Measurements from ENCODE around the gene ZCCHC3. TPM values are rescaled to one million over a fixed set of nuclear protein-coding genes. Genes with fewer than 3 reads are reported as not detected.

Gene ZCCHC3
- total RNA-seq, 6 experiments from 2014 or later: 10.9 to 11.7 (median 11.4) TPM

GRCh38 chr20:258963-259362 is 38.4 kb upstream of the ZCCHC3 start:
- H3K27ac Mint-ChIP-seq: no peak overlapping the region
- DNase-seq: no peak
- no peaks in the 10 kb centered on the region for H3K36me3 Mint-ChIP-seq (ENCODE audit: low read depth)
- H3K4me3 Mint-ChIP-seq: no peak overlapping the region
- no peak; the same call in 1 of the 2 replicates for TF ChIP-seq CTCF (IDR thresholded peaks at IDR 0.05)
- H3K9me3 Mint-ChIP-seq: no peaks in the 10 kb centered on the region
- no peaks in the 10 kb centered on the region for H3K4me1 Mint-ChIP-seq (ENCODE audit: low read depth)
- H3K27me3 Mint-ChIP-seq (ENCODE audit: insufficient read depth): peaks cover 25% of the 10 kb centered on the region

- Mint-ChIP-seq H3K4me3 (no peak overlapping the region), H3K9me3 (no peaks in the 10 kb centered on the region), H3K27ac (no peak overlapping the region), H3K4me1 (ENCODE audit: low read depth) (no peaks in the 10 kb centered on the region), H3K36me3 (ENCODE audit: low read depth) (no peaks in the 10 kb centered on the region), H3K27me3 (ENCODE audit: insufficient read depth) (peaks cover 19% of the 10 kb centered on the region)
- TF ChIP-seq CTCF (IDR thresholded peaks at IDR 0.05): no peak
- no peak for DNase-seq
Observed at GRCh38 chr20:259981-260380, 37.4 kb upstream of the ZCCHC3 start.

- Mint-ChIP-seq H3K27ac (no peak overlapping the region), H3K36me3 (ENCODE audit: low read depth) (no peaks in the 10 kb centered on the region), H3K4me1 (ENCODE audit: low read depth) (peaks cover 12% of the 10 kb centered on the region), H3K27me3 (ENCODE audit: insufficient read depth) (peaks cover 24% of the 10 kb centered on the region), H3K9me3 (no peaks in the 10 kb centered on the region), H3K4me3 (no peak overlapping the region)
- no peak for TF ChIP-seq CTCF (IDR thresholded peaks at IDR 0.05)
- no peak for DNase-seq
Observed at GRCh38 chr20:263701-264100, 33.7 kb upstream of the ZCCHC3 start.

GRCh38 chr20:266596-267562 is 30.5 kb upstream of the ZCCHC3 start:
- H3K4me1 Mint-ChIP-seq (ENCODE audit: low read depth): peaks cover 12% of the 10 kb centered on the region
- no peak overlapping the region for H3K27ac Mint-ChIP-seq
- H3K9me3 Mint-ChIP-seq: no peaks in the 10 kb centered on the region
- H3K4me3 Mint-ChIP-seq: peak overlapping the region; percentile 86
- DNase-seq: peak; percentile 55
- peak; percentile 98 for TF ChIP-seq CTCF (IDR thresholded peaks at IDR 0.05)
- no peaks in the 10 kb centered on the region for H3K36me3 Mint-ChIP-seq (ENCODE audit: low read depth)
- peaks cover 11% of the 10 kb centered on the region for H3K27me3 Mint-ChIP-seq (ENCODE audit: insufficient read depth)

- Mint-ChIP-seq H3K9me3 (no peaks in the 10 kb centered on the region), H3K27ac (no peak overlapping the region), H3K4me1 (ENCODE audit: low read depth) (peaks cover 12% of the 10 kb centered on the region), H3K36me3 (ENCODE audit: low read depth) (no peaks in the 10 kb centered on the region), H3K4me3 (no peak overlapping the region), H3K27me3 (ENCODE audit: insufficient read depth) (peaks cover 9% of the 10 kb centered on the region)
- no peak for DNase-seq
- TF ChIP-seq CTCF (IDR thresholded peaks at IDR 0.05): no peak
Observed at GRCh38 chr20:270517-270916, 26.9 kb upstream of the ZCCHC3 start.

Data from HFFc6 (cell line).